ENCODE measurements around the gene ESPNL.

DNA sequence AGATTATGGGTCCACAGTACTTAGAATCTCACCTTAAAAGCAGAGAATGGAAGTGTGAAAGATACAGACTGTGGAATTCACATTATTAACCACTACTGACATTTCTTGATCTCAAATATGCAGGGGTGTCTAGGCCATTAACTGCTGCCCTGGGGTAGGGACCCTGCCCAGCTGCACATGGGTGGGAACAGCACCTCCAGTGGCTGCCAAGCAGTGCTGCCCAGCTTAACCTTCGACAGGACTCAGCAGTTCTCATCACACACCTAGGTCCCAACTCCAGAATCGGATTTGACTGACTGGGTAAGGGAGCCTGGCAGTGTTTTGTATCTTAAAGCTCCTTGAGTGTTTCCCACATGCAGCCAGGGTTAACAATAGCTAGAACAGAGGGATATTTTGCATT is 73.6 kb downstream of the ESPNL start:
- TF ChIP-seq, protein P1, sequence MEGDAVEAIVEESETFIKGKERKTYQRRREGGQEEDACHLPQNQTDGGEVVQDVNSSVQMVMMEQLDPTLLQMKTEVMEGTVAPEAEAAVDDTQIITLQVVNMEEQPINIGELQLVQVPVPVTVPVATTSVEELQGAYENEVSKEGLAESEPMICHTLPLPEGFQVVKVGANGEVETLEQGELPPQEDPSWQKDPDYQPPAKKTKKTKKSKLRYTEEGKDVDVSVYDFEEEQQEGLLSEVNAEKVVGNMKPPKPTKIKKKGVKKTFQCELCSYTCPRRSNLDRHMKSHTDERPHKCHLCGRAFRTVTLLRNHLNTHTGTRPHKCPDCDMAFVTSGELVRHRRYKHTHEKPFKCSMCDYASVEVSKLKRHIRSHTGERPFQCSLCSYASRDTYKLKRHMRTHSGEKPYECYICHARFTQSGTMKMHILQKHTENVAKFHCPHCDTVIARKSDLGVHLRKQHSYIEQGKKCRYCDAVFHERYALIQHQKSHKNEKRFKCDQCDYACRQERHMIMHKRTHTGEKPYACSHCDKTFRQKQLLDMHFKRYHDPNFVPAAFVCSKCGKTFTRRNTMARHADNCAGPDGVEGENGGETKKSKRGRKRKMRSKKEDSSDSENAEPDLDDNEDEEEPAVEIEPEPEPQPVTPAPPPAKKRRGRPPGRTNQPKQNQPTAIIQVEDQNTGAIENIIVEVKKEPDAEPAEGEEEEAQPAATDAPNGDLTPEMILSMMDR (IDR thresholded peaks at IDR 0.05; ENCODE audit: borderline replicate concordance, extremely low read depth, low read length, poor library complexity, severe bottlenecking), result peak; percentile 54
- no peak for TF ChIP-seq EZH2 (IDR thresholded peaks at IDR 0.05; ENCODE audit: borderline replicate concordance, low read depth, low read length, severe bottlenecking)

Data from DND-41 (cell line).